Measurements from ENCODE around the gene NOP56.
"Not testable (repeated sequence)": the region's sequence is repeated elsewhere in the genome, so short reads cannot be mapped to it uniquely, and the experiment has no call there.

NOP56 gene

GRCh38 chr20:2690213-2690612, 37.8 kb downstream of the NOP56 start:
- DNase-seq, result no peak

GRCh38 chr20:2690718-2691117, 38.3 kb downstream of the NOP56 start:
- DNase-seq, result no peak

GRCh38 chr20:2691127-2691526, 38.7 kb downstream of the NOP56 start:
- no peak for DNase-seq

DNA sequence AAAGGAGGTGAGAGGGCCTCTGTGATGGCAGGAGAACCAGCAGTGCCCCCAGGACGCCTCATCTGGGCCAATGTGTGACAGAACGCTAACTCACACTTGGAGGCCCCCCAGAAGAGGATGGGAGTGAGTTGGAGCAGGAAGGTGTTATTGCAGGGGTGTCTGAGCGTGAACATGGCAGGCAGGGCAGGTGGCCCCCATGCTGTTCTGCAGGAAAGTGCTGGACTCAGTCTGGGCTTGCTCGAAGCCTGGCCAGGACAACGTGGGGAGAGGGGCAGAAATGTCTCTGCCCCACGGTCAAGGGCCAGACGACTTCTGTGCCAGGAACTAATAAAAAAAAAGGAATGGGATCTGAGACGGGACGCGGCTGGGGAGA, 39.2 kb downstream of the NOP56 start:
- no peak for DNase-seq

- peak; percentile 73 for DNase-seq
These were observed 39.8 kb downstream of the NOP56 start, which contains the start of gene EBF4 for GRCh38 chr20:2692036-2692885. TSS of gene EBF4 (plus strand) at chr20:2692780. CDS start at chr20:2693646, 866 bp downstream.

DNA sequence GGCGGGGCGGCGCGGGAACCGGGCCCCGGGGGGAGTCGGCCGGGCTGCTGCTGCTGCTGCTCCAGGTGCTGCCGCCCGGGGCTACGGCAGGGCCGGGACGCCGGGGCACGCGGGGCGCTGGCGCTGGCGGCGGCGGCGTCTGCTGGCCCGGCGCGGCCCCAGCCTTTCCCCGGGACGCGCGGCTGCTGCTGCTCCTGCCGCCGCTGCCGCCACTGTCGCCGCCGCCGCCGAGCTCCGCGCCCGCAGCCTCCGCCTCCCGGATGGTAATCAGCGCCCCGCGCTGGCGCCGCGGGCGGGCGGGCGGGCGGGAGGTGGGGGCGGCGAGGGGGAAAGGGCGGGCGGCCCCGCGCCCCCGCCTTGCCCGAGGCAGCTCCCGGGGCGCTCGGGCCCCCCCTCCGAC, 40.5 kb downstream of the NOP56 start:
- DNase-seq, result peak; percentile 58

GRCh38 chr20:2693286-2694007, 41.0 kb downstream of the NOP56 start:
- DNase-seq, result peak; percentile 71

DNA sequence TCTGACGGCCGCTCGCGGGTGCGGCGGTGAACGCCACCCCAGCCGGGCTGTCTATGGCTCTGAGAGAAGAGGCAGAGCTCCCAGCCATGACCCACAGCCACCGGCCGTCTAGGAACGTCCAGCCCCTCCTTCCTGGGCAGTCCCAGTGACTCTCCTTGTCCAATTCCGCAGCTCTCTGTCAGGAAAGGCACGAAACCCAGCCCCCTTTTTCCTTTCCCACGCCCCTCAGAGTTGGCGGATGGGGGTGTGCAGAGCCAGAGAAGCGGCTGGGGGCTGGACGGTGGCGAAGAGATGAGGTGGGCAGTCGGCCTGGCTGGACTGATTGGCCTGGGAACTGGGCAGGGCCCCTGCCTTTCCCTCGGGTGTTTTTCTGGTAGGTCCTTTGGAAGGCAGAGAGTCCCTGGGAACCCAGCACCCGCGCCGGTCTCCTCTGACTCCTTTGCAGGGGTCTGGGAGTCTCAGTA, 41.6 kb downstream of the NOP56 start:
- no peak for DNase-seq

- no peak for DNase-seq
These were observed 42.1 kb downstream of the NOP56 start for GRCh38 chr20:2694519-2694918.

DNA sequence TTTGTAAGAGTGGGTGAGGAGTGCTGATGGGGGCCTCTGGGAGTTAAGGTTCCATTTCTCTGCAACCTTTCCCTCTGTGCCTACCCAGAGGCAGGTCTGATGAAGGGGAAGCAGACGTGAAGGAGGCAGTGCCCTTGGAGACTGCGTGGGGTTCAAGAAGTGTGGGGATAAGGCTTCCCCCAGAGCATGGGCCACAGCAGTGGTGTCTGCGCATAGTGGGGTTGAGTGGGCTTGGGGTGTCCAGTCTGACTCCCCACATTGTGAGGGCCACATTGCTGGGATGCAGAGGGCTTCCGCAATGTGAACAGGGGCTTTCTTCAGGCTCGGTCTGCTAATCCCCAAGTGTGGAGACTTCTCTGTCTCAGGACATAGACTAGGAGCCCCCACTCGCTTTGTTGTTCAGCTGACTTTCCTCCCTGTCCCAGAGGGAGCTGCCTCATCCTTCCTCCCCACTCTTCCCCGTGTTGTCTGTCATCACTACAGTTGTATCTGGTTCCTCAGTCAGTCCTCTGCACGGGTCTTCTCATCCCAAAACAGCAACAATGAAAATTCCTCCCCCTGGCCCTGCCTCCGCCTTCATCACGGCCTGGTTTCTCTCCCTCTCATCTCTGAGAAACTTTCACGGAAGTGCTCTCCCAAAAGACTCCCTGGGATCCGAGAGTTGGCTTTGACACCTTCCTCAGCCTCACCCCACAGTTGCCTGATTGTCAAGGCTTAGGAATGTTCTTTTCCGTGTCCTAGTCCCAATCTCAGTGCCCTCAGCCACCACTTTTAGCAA, 43.0 kb downstream of the NOP56 start:
- no peak for DNase-seq

- not testable (repeated sequence) for DNase-seq
These were observed 43.6 kb downstream of the NOP56 start for GRCh38 chr20:2695984-2696525.

DNA sequence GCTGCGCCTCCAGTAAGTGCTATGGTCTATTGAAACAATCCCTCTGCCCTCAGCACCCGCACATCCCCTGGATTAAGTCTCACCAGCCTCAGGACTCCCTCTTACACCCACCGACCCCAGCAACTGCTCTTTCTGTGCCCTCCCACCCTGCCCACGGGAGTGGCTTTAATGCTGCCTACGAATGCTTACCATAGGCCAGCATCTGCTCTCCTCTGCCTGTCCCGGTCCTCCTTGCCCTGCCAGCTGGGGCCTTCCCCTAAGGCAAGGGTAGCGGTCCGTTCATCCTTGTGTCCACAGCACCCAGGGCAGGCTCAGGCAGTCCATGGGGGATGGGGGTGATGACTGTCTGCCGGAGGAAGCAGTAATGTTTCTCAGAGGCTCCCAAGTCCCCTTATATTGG, 44.2 kb downstream of the NOP56 start:
- no peak for DNase-seq

DNA sequence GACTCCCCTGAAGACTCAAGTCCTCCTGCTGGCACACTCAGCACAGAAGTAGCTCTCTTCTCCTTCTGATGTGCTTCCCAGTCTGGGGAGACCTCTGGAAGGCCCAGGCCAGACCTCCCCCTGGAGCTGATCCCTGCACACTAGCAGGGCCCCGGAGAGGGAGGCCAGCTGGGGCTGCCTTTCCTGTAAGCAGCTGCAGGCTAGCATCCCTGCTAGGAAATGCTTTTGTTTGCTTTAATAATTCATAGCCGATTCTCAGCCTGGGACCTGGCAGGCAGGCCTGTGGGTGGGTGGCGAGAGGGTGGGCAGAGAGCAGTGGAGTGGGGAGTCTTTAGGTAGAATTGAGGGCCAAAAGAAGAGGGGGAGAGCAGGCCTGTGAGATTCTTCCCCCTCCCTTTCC, 45.3 kb downstream of the NOP56 start:
- peak; percentile 63 for DNase-seq

DNA sequence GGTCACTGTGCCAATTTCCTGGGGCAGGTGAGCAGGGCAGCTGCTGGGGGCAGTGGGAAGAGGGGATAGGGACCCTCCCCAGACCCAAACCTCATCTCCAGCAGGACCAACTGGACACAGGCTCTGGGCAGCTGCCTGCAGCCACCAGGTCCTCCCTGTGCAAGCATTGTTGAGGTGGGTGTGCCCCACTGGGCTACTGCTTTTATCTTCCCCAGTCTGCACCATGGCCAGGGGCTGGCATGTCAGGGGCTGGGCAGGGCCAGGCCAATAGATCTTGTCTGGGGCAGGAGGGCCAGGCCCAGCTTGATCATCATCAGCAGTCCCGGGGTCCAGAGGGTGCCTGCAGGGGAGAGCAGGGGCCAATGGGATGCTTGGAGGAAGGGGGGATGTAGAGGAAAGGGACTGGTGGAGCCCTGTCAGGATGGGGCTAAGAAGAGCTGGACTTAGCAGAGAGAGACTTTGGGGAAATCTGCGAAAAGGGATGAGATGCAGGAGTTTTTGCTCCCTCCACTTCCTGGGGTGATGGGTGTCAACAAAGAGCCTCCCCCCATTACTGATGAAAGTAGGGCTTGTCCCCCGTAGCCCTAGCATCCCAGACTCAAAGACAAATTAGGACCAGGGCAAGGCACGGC, 45.9 kb downstream of the NOP56 start:
- DNase-seq, result no peak

- no peak for DNase-seq
These were observed 46.5 kb downstream of the NOP56 start for GRCh38 chr20:2698912-2699311.

GRCh38 chr20:2699775-2700413, 47.5 kb downstream of the NOP56 start:
- DNase-seq, result no peak

- no peak for DNase-seq
These were observed 48.6 kb downstream of the NOP56 start for GRCh38 chr20:2700913-2701620.

- DNase-seq, result no peak
These were observed 49.2 kb downstream of the NOP56 start for GRCh38 chr20:2701671-2702081.

- no peak for DNase-seq
These were observed 51.5 kb downstream of the NOP56 start for GRCh38 chr20:2703716-2704475.

GRCh38 chr20:2705931-2706645, 53.7 kb downstream of the NOP56 start:
- DNase-seq, result no peak

Measured in NCI-H146 (cell line).